ENCODE results near the gene TKTL2.

The TKTL2 gene, protein sequence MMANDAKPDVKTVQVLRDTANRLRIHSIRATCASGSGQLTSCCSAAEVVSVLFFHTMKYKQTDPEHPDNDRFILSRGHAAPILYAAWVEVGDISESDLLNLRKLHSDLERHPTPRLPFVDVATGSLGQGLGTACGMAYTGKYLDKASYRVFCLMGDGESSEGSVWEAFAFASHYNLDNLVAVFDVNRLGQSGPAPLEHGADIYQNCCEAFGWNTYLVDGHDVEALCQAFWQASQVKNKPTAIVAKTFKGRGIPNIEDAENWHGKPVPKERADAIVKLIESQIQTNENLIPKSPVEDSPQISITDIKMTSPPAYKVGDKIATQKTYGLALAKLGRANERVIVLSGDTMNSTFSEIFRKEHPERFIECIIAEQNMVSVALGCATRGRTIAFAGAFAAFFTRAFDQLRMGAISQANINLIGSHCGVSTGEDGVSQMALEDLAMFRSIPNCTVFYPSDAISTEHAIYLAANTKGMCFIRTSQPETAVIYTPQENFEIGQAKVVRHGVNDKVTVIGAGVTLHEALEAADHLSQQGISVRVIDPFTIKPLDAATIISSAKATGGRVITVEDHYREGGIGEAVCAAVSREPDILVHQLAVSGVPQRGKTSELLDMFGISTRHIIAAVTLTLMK

GRCh38 chr4:163473576-163473975 is at the start of gene TKTL2:
Gene TKTL2, minus strand, starts transcription at chr4:163473754. Its CDS starts 20 bp downstream, at chr4:163473734.
- ATAC-seq (replicated peaks; ENCODE audit: extremely low read depth, poor library complexity, severe bottlenecking) (no peak), DNase-seq (ENCODE audit: low spot score in 2 of 2) (no peak)
- Mint-ChIP-seq H3K27me3 (peaks cover 29% of the 10 kb centered on the region), H3K27ac (ENCODE audit: low read depth) (no peak within 1 kb of the TSS), H3K36me3 (ENCODE audit: insufficient read depth) (no peaks in the 10 kb centered on the region), H3K4me1 (no peaks in the 10 kb centered on the region), H3K9me3 (no peaks in the 10 kb centered on the region), H3K4me3 (no peak within 1 kb of the TSS)

GRCh38 chr4:163515198-163515597 is 41.6 kb upstream of the TKTL2 start:
- ATAC-seq (replicated peaks; ENCODE audit: extremely low read depth, poor library complexity, severe bottlenecking) (no peak), DNase-seq (ENCODE audit: low spot score in 2 of 2) (no peak)
- Mint-ChIP-seq H3K27ac (ENCODE audit: low read depth) (no peak overlapping the region), H3K27me3 (no peaks in the 10 kb centered on the region), H3K4me1 (no peaks in the 10 kb centered on the region), H3K4me3 (no peak overlapping the region), H3K36me3 (ENCODE audit: insufficient read depth) (peaks cover 44% of the 10 kb centered on the region), H3K9me3 (no peaks in the 10 kb centered on the region)

DNA sequence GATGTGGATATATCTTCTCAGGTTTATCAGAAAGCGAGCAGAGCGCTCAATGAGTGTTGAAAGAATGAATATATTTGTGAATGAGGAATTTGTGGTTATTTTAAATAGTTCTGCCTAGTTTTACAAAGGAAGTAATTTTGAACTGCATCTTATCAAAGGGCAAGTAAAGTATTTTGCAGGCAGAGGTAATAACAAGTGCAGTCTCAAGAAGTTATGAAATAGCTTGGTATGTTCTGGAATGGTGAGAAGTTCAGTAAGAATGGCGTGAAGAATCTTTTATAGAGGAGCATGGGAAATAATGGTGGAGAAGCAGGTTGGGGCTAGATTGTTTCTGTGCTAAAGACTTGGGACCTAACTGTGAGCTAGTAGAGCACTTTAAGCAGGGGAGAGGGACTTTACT is 31.8 kb upstream of the TKTL2 start:
- no peak for DNase-seq (ENCODE audit: low spot score in 2 of 2)
- Mint-ChIP-seq H3K4me1 (peaks cover 28% of the 10 kb centered on the region), H3K4me3 (no peak overlapping the region), H3K27me3 (no peaks in the 10 kb centered on the region), H3K36me3 (ENCODE audit: insufficient read depth) (peaks cover 12% of the 10 kb centered on the region), H3K27ac (ENCODE audit: low read depth) (peak overlapping the region; percentile 2), H3K9me3 (no peaks in the 10 kb centered on the region)
- no peak for ATAC-seq (replicated peaks; ENCODE audit: extremely low read depth, poor library complexity, severe bottlenecking)

DNA sequence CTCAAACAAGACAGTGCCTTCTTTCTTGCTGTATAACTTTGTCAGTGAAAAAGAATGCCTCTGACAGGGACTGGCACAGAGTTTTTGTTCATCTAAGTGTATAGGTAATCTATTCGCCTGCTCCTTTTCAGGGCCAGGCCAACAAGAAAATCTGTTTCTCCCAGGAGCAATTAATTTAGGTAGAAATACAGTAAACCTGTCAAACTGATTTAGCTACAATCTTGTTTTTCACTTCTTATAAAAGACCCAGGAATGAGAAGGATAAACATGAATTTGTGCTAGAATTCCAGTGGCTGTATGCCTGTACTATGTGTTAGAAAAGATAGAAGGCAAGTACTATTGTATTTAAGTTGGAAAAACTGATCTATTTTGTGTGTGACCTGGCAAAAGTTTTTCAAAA is 27.0 kb upstream of the TKTL2 start:
- Mint-ChIP-seq H3K36me3 (ENCODE audit: insufficient read depth) (peaks cover 3% of the 10 kb centered on the region), H3K27me3 (no peaks in the 10 kb centered on the region), H3K4me3 (no peak overlapping the region), H3K4me1 (peaks cover 40% of the 10 kb centered on the region), H3K27ac (ENCODE audit: low read depth) (no peak overlapping the region), H3K9me3 (no peaks in the 10 kb centered on the region)
- no peak for ATAC-seq (replicated peaks; ENCODE audit: extremely low read depth, poor library complexity, severe bottlenecking)
- DNase-seq (ENCODE audit: low spot score in 2 of 2) = no peak

- Mint-ChIP-seq H3K4me1 (peaks cover 39% of the 10 kb centered on the region), H3K36me3 (ENCODE audit: insufficient read depth) (peaks cover 11% of the 10 kb centered on the region), H3K4me3 (peak overlapping the region; percentile 95), H3K27ac (ENCODE audit: low read depth) (peak overlapping the region; percentile 92), H3K27me3 (peaks cover under 1% of the 10 kb centered on the region), H3K9me3 (no peaks in the 10 kb centered on the region)
- no peak for ATAC-seq (replicated peaks; ENCODE audit: extremely low read depth, poor library complexity, severe bottlenecking)
- no peak for DNase-seq (ENCODE audit: low spot score in 2 of 2)
These were observed 22.3 kb upstream of the TKTL2 start for GRCh38 chr4:163495900-163496299.

GRCh38 chr4:163494360-163495241 is 21.0 kb upstream of the TKTL2 start, which contains the start of gene TMA16:
Gene TMA16, plus strand, starts transcription at chr4:163494690. Its CDS starts 112 bp downstream, at chr4:163494802.
- H3K27me3 Mint-ChIP-seq = peaks cover 10% of the 10 kb centered on the region
- peak within 1 kb of the TSS; percentile 92 for H3K27ac Mint-ChIP-seq (ENCODE audit: low read depth)
- peak; percentile 71 for ATAC-seq (replicated peaks; ENCODE audit: extremely low read depth, poor library complexity, severe bottlenecking)
- no peaks in the 10 kb centered on the region for H3K9me3 Mint-ChIP-seq
- H3K4me1 Mint-ChIP-seq = peaks cover 35% of the 10 kb centered on the region
- peak; percentile 62 to 74 for DNase-seq (ENCODE audit: low spot score in 2 of 2)
- H3K4me3 Mint-ChIP-seq = peak within 1 kb of the TSS; percentile 95
- H3K36me3 Mint-ChIP-seq (ENCODE audit: insufficient read depth) = peaks cover 9% of the 10 kb centered on the region

DNA sequence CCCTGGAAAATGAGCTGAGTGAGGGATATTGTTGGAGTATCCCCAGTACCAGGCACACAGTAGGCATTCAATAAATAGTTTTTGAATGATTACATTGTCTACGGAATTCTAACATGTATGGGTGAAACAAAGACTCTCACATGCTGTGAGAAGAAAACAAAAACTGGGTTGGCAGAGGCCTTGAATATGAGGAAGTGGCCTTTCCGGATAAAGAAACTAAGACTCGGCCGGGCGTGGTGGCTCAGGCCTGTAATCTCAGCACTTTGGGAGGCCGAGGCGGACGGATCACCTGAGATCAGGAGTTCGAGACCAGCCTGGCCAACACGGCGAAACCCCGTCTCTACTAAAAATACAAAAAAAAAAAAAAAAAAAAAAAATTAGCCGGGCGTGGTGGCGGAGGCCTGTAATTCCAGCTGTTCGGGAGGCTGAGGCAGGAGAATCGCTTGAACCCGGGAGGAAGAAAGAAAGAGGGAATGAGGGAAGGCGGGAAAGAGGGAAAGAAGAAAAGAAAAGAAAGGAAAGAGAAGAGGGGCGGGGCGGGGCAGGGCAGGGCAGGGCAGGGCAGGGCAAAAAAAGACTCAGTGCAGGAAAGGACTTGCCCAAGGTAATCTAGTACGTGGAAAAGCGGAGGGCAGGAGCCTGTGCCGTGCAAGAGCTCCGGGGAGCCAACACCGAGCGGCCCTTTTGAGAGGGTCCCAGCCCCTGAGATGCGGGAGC is 20.2 kb upstream of the TKTL2 start:
- Mint-ChIP-seq H3K27ac (ENCODE audit: low read depth) (peak overlapping the region; percentile 92), H3K9me3 (no peaks in the 10 kb centered on the region), H3K36me3 (ENCODE audit: insufficient read depth) (peaks cover 9% of the 10 kb centered on the region), H3K4me3 (peak overlapping the region; percentile 95), H3K4me1 (peaks cover 35% of the 10 kb centered on the region), H3K27me3 (peaks cover 14% of the 10 kb centered on the region)
- ATAC-seq (replicated peaks; ENCODE audit: extremely low read depth, poor library complexity, severe bottlenecking) (peak; percentile 35), DNase-seq (ENCODE audit: low spot score in 2 of 2) (no peak)

- no peaks in the 10 kb centered on the region for H3K9me3 Mint-ChIP-seq
- H3K4me1 Mint-ChIP-seq = peaks cover 35% of the 10 kb centered on the region
- H3K27me3 Mint-ChIP-seq = peaks cover 22% of the 10 kb centered on the region
- DNase-seq (ENCODE audit: low spot score in 2 of 2) = no peak
- H3K4me3 Mint-ChIP-seq = peak overlapping the region; percentile 95
- peaks cover 9% of the 10 kb centered on the region for H3K36me3 Mint-ChIP-seq (ENCODE audit: insufficient read depth)
- no peak overlapping the region for H3K27ac Mint-ChIP-seq (ENCODE audit: low read depth)
- no peak for ATAC-seq (replicated peaks; ENCODE audit: extremely low read depth, poor library complexity, severe bottlenecking)
These were observed 19.5 kb upstream of the TKTL2 start for GRCh38 chr4:163492951-163493504.

GRCh38 chr4:163489929-163490328 is 16.4 kb upstream of the TKTL2 start:
- DNase-seq (ENCODE audit: low spot score in 2 of 2) (no peak), ATAC-seq (replicated peaks; ENCODE audit: extremely low read depth, poor library complexity, severe bottlenecking) (no peak)
- Mint-ChIP-seq H3K27ac (ENCODE audit: low read depth) (no peak overlapping the region), H3K4me3 (no peak overlapping the region), H3K4me1 (peaks cover 9% of the 10 kb centered on the region), H3K36me3 (ENCODE audit: insufficient read depth) (peaks cover 5% of the 10 kb centered on the region), H3K27me3 (peaks cover 28% of the 10 kb centered on the region), H3K9me3 (no peaks in the 10 kb centered on the region)

DNA sequence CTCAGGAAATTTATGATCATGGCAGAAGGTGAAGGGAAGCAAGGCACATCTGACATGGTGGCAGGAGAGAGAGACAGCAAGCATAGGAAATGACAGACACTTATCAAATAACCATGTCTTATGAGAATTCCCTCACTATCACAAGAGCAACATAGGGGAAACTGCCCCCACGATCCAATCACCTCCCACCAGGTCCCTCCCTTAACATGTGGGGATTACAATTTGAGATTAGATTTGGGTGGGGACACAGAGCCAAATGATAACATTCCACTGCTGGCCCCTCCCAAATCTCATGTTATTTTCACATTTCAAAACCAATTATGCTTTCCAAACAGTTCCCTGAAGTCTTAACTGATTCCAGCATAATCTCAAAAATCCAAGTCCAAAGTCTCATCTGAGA is 12.8 kb upstream of the TKTL2 start:
- no peaks in the 10 kb centered on the region for H3K9me3 Mint-ChIP-seq
- peaks cover 2% of the 10 kb centered on the region for H3K36me3 Mint-ChIP-seq (ENCODE audit: insufficient read depth)
- no peak overlapping the region for H3K4me3 Mint-ChIP-seq
- peaks cover 28% of the 10 kb centered on the region for H3K27me3 Mint-ChIP-seq
- no peaks in the 10 kb centered on the region for H3K4me1 Mint-ChIP-seq
- no peak overlapping the region for H3K27ac Mint-ChIP-seq (ENCODE audit: low read depth)
- DNase-seq (ENCODE audit: low spot score in 2 of 2) (no peak), ATAC-seq (replicated peaks; ENCODE audit: extremely low read depth, poor library complexity, severe bottlenecking) (no peak)

- DNase-seq (ENCODE audit: low spot score in 2 of 2) (no peak), ATAC-seq (replicated peaks; ENCODE audit: extremely low read depth, poor library complexity, severe bottlenecking) (no peak)
- no peaks in the 10 kb centered on the region for H3K4me1 Mint-ChIP-seq
- peaks cover 24% of the 10 kb centered on the region for H3K27me3 Mint-ChIP-seq
- no peaks in the 10 kb centered on the region for H3K9me3 Mint-ChIP-seq
- H3K36me3 Mint-ChIP-seq (ENCODE audit: insufficient read depth) = peaks cover 2% of the 10 kb centered on the region
- H3K4me3 Mint-ChIP-seq = no peak overlapping the region
- H3K27ac Mint-ChIP-seq (ENCODE audit: low read depth) = no peak overlapping the region
These were observed 12.0 kb upstream of the TKTL2 start for GRCh38 chr4:163485589-163485988.

DNA sequence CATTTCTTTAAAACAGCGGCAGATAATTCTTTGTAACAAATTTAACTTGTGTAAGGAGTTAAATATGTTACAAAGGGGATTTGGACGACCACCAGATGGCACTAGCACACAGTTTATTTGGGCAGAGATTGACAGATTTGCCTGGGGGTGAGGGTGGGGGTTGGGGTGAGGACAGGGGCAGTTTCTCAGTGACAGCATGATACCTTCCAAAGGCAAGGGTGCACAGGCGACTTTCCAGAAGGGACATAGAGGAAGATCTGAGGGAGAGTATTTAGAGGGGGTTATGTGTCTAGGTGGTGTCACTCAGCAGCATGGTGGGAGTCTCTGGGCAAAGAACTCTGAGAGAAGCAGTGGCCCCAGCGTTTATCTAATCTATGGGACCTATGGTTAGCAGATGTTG is 11.4 kb upstream of the TKTL2 start:
- Mint-ChIP-seq H3K4me1 (no peaks in the 10 kb centered on the region), H3K36me3 (ENCODE audit: insufficient read depth) (peaks cover 2% of the 10 kb centered on the region), H3K27ac (ENCODE audit: low read depth) (no peak overlapping the region), H3K9me3 (no peaks in the 10 kb centered on the region), H3K27me3 (peaks cover 18% of the 10 kb centered on the region), H3K4me3 (no peak overlapping the region)
- ATAC-seq (replicated peaks; ENCODE audit: extremely low read depth, poor library complexity, severe bottlenecking) = no peak
- peak in 1 of 2 donors; percentile 37 for DNase-seq (ENCODE audit: low spot score in 2 of 2)
